DND-41 (cell line): ENCODE results near the gene CKAP4.

Experiments
- EZH2 ChIP-seq: IDR thresholded peaks from 3 replicates; pipeline ENCODE4 v1.6.1; 2012; ENCODE audit warnings: borderline replicate concordance, low read depth, mild to moderate bottlenecking, moderate library complexity, low read length, inconsistent platforms; ENCODE audit not compliant: severe bottlenecking
- TF ChIP-seq, protein P1 (sequence below): IDR thresholded peaks from 2 replicates; pipeline ENCODE4 v1.5.1; 2012; ENCODE audit warnings: borderline replicate concordance, low read length, moderate library complexity, mild to moderate bottlenecking; ENCODE audit not compliant: poor library complexity, severe bottlenecking; ENCODE audit errors: extremely low read depth

DNA sequence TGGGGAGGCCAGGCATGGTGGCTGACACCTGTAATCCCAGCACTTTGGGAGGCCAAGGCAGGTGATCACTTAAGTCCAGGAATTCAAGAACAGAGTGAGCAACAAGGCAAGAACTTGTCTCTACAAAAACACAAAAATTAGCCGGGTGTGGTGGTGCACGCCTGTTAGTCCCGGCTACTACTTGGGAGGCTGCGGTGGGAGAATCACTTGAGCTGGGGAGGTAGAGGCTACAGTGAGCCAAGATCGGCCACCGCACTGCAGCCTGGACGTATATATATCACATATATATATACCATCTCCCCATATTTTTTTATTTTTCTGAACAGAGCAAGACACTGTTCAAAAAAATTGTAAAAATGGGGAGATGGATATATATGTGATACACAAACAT, 19.5 kb downstream of the CKAP4 start:
- TF ChIP-seq, protein P1, sequence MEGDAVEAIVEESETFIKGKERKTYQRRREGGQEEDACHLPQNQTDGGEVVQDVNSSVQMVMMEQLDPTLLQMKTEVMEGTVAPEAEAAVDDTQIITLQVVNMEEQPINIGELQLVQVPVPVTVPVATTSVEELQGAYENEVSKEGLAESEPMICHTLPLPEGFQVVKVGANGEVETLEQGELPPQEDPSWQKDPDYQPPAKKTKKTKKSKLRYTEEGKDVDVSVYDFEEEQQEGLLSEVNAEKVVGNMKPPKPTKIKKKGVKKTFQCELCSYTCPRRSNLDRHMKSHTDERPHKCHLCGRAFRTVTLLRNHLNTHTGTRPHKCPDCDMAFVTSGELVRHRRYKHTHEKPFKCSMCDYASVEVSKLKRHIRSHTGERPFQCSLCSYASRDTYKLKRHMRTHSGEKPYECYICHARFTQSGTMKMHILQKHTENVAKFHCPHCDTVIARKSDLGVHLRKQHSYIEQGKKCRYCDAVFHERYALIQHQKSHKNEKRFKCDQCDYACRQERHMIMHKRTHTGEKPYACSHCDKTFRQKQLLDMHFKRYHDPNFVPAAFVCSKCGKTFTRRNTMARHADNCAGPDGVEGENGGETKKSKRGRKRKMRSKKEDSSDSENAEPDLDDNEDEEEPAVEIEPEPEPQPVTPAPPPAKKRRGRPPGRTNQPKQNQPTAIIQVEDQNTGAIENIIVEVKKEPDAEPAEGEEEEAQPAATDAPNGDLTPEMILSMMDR: no peak
- no peak for TF ChIP-seq EZH2
